ENCODE measurements around the gene DDN.

DDN gene

GRCh38 chr12:48947727-48948126, 51.4 kb downstream of the DDN start:
- no peak overlapping the region for H3K4me3 ChIP-seq (ENCODE audit: control insufficient read depth, low read depth, low read length)
- no peak for DNase-seq (ENCODE audit: low read depth)
- TF ChIP-seq CTCF (conservative IDR thresholded peaks at IDR 0.05; ENCODE audit: control insufficient read depth, insufficient read depth, low read depth, low read length): no peak

- DNase-seq (ENCODE audit: low read depth): no peak
- no peak overlapping the region for H3K4me3 ChIP-seq (ENCODE audit: control insufficient read depth, low read depth, low read length)
- TF ChIP-seq CTCF (conservative IDR thresholded peaks at IDR 0.05; ENCODE audit: control insufficient read depth, insufficient read depth, low read depth, low read length): no peak
Measured at GRCh38 chr12:48946943-48947342, 52.2 kb downstream of the DDN start.

GRCh38 chr12:48946205-48946604, 53.0 kb downstream of the DDN start:
- DNase-seq (ENCODE audit: low read depth): no peak
- TF ChIP-seq CTCF (conservative IDR thresholded peaks at IDR 0.05; ENCODE audit: control insufficient read depth, insufficient read depth, low read depth, low read length): no peak
- H3K4me3 ChIP-seq (ENCODE audit: control insufficient read depth, low read depth, low read length): no peak overlapping the region

Measured in fibroblast of mammary gland (primary cell).